H54 (cell line): ENCODE results near the gene MARCHF9.

Experiments
- DNase-seq: peaks from one replicate; pipeline ENCODE4 v3.0.0; 2011; ENCODE audit warnings: low spot score, mixed read lengths; ENCODE audit not compliant: insufficient read length
- FAIRE-seq: peaks from 3 replicates; lab custom pipeline; 2011; peaks lifted over from hg19 to GRCh38; lab: Jason Lieb, UNC
- POLR2A ChIP-seq: IDR thresholded peaks from 2 replicates; pipeline ENCODE4 v1.6.1; 2011; ENCODE audit warnings: low read depth, mild to moderate bottlenecking, low read length

Gene MARCHF9

GRCh38 chr12:57729321-57729844 is 25.5 kb upstream of the MARCHF9 start:
- DNase-seq, result no peak
- no peak for FAIRE-seq
- TF ChIP-seq POLR2A, result no peak

DNA sequence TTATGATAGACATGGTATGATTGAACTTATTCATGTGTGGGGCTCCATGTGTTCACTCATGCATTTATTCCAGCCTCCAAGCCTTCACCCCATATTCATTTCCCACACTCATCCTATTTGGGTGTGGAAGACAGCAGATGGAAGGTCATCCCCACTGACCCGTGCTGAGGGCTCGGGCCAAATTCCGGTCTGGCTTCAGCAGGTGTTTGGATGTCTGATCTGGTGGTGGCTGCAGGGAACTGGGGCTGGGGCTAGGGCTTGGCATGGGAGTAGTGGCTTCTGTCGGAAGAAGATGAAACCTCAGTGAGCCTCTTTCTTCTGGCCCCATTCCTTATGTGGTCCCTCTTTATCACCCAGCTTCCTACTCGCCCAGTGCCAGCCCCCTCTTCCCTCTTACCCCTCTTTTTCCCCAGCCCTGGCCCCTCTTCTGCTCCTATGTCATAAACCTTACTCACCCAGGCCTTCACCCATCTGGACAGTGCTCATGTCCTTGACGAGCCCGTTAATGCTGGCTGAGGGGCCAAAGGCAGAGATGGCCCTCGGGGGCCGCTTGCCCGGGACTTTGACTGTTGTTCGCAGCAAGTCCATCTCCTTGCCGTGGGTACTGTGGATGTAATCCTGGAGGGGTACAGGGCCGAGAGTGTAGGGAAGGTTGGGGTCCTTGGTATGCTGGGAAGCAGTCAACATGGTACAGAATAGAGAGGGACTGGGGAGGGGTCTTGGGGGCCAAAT is 24.4 kb upstream of the MARCHF9 start:
- no peak for TF ChIP-seq POLR2A
- DNase-seq, result no peak
- FAIRE-seq, result no peak

GRCh38 chr12:57731411-57732080 is 23.4 kb upstream of the MARCHF9 start:
- FAIRE-seq, result no peak
- DNase-seq, result no peak
- no peak for TF ChIP-seq POLR2A

- DNase-seq (no peak), FAIRE-seq (no peak)
- TF ChIP-seq POLR2A, result no peak
Observed at GRCh38 chr12:57732270-57732669, 22.6 kb upstream of the MARCHF9 start.

DNA sequence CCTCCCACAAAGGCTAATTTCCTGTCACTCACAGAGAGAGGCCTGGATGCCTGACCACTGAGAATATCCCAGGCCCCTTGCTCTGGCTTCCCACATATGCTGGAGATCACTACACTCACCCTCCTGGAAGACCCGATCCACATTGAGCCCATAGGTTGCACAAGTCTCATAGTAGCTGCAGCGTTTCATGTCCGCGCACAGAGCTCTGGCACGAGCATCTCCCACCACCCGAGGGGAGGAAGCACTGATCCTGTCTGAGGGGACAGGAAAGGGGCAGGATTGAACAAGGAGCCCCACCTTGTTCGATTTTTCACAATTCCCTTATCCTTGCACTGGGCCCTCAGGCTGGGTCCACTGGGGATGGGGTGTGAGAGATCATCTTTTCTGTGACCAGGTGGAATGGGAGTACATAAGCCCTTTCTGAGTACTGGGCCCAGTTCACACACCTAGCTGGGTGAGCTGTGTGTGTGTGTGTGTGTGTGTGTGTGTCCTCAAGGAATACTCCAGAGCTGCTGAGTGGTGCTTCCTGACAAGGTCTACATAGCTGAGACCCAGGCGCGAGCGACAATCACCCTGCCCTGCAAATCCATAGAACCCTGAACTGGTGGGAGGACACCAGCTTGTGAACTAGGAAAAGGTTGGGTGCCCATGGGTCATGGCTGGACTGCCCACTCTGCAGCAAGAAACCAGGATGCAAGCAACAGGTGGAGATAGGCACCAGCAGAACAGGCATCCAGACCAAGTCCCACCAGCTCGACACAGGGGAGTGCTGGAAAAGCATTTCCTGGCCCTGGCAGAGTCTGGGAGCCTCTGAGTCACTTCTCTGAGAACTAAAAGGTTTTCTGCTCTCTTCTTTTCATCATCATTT is 21.9 kb upstream of the MARCHF9 start:
- FAIRE-seq (no peak), DNase-seq (no peak)
- TF ChIP-seq POLR2A, result no peak

DNA sequence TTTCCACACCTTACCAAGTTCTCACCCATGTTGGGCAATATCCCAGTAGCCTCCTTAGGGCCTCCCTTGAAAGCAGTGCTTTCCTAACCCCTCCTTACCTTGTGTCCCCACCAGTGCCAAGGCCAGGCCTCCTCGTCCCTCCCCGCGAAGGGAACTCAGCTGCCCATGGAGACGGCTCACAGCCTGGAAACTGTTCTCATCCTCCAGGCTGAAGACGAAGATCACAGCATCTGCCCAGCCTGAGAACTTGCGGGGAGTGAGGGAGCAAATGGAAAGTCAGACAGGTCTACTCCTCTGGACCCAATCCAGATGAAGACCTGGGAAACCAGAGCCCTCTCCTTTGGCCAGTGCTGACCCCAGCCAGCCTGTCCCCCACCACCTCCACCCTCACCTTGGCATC is 21.0 kb upstream of the MARCHF9 start:
- DNase-seq, result no peak
- FAIRE-seq, result no peak
- TF ChIP-seq POLR2A, result no peak

DNA sequence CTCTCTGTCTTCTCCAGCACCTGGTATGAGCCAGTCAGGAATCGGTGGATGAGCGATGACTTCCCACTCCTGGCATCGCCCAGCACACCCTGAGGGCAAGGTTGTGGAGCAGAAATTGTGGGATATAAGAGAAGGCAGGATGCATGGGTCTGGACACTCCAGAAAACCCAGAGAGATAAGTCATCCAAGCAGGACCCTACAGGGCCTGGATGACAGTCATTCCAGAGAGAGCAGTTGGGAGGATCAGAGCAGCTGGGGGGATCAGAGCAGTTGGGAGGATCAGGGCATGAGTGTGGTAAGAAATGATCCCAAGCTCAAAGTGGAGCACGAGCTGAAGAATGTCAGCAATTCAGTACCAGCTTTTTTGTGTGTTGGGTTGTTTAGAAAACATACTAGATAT is 20.3 kb upstream of the MARCHF9 start:
- FAIRE-seq (no peak), DNase-seq (no peak)
- no peak for TF ChIP-seq POLR2A

GRCh38 chr12:57735198-57735855 is 19.6 kb upstream of the MARCHF9 start:
- FAIRE-seq (no peak), DNase-seq (no peak)
- no peak for TF ChIP-seq POLR2A

DNA sequence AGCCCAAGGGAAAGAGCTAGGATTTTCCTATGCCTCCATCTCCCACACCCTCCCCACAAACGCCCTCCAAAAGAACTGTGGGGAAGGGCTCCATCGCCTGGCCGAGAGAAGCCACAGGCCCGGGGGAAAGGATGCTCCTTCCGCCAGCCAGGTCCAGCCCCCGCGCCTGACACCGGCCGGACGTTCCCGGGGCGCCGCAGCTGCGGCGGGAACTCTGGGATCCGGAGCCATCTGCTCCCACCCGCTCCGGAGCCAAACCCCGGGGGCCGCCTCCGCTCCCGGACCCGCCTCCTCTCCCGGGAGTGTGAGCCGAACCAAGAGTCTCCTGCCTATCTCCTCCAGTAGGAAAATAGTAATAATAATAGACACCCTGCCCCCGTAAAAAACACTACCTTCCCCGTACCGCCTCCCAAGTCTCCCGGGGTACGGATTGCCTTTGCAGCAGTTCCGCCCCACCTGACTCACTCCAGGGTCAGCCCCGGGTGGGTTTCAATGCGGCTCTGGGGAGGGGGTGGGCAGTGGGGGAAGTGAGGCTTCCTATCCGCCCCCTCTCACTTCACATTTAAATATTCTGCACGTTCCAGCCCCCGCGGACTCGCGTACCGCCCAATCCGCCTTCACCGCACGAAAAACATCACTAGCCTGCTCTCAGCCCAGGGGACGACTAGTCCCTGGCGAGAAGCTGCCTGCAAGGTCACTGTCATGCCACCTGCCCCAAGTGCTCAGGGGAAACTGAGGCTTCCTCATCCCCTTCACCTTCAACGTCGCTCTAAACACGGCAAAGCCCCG is 18.8 kb upstream of the MARCHF9 start:
- FAIRE-seq (no peak), DNase-seq (no peak)
- no peak for TF ChIP-seq POLR2A

DNA sequence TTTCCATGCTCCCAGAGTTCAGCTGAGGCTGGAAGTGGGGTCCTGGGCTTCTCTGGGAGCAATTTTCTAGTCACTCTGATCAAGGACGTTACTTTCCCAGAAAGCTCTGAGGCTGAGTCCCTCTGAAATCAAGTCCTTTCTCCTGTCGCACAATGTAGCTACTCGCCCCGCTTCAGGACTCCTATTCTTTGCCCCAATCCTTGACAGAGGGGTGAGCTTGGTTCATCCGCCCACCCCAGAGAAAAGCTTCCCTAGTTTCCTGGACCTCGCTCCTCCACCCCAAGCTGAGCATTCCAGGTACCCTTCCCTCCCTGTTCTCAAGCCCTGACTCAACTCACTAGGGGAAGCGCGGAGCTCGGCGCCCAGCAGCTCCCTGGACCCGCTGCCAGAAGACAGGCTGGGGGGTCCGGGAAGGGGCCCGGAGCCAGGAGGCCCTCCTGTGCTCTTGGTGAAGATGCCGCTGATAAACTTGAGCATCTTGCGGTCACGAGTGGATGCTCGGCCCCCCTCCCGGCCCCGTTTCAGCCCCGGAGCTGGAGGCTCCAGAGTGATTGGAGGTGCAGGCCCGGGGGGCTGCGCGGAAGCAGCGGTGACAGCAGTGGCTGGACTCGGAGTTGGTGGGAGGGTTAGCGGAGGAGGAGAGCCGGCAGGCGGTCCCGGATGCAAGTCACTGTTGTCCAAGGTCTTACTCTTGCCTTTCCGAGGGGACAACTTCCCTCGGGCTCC is 18.0 kb upstream of the MARCHF9 start:
- FAIRE-seq (no peak), DNase-seq (no peak)

DNA sequence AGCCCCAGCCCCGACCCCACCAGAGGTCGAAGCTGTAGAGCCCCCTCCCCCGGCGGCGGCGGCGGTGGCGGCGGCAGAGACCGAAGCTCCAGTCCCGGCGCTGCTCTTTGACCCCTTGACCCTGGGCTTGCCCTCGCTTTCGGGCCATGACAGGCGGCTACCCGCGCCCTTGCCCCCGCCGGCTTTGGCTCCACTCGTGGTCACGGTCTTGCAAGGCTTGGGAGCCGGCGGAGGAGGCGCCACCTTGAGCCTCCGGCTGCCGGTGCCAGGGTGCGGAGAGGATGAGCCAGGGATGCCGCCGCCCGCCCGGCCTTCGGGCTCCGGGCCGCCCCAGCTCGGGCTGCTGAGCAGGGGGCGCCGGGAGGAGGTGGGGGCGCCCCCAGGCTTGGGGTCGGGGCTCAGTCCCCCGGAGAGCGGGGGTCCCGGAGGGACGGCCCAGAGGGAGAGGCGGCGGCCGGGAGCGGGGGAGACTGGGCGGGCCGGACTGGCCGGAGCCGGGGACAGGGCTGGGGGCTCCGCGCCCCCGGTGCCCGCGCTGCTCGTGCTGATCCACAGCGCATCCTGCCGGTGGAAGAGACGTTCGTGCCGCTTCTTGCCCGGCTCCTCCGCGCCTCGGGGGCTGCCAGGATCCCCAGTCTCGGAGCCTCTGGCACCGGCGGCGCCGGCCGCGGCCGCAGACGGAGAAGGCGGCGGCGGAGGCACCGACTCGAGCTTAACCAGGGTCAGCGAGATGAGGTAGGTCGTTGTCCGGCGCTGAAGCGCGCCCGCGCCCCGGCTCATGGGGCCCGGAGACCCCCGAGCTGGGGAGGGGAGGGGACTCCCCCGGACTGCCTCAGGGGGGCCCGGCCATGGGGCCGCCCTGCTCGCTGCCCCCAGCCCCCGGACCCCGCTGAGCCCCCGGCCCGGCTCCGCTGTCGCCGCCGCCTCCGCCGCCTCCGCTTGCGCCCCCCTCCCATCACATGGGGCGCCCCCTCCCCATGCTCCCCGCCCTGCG is 17.1 kb upstream of the MARCHF9 start:
- DNase-seq (no peak), FAIRE-seq (no peak)

More for the DNA sequence above, 18.0 kb upstream of the MARCHF9 start:
- no peak for TF ChIP-seq POLR2A

More for the DNA sequence above, 17.1 kb upstream of the MARCHF9 start:
- TF ChIP-seq POLR2A, result no peak
